Measurements from ENCODE around the gene SPACA4. TPM values are rescaled to one million over a fixed set of nuclear protein-coding genes. Genes with fewer than 3 reads are reported as not detected.

Gene SPACA4
- total and polyA plus RNA-seq, 9 of the 15 experiments (the other 6 are each of a cell fraction or from before 2014, with no cell fraction given) = not detected

- TF ChIP-seq MGA (IDR thresholded peaks at IDR 0.05) (peak; percentile 99), EGR1 (conservative IDR thresholded peaks at IDR 0.05) (no peak), ZNF140 (CRISPR knock-in tag; IDR thresholded peaks at IDR 0.05) (no peak), PTRF (tag; IDR thresholded peaks at IDR 0.05) (no peak), ZNF197 (CRISPR knock-in tag; IDR thresholded peaks at IDR 0.05; ENCODE audit: low read depth) (no peak), RBM22 (IDR thresholded peaks at IDR 0.05; ENCODE audit: low read depth, low read length, poor library complexity, severe bottlenecking) (no peak), PHB2 (IDR thresholded peaks at IDR 0.05; ENCODE audit: low read depth) (no peak), MAZ (CRISPR knock-in tag; conservative IDR thresholded peaks at IDR 0.05 in 1 of 2, IDR thresholded peaks at IDR 0.05 in 1 of 2) (peak; percentile 93 to 96), MBD1 (CRISPR knock-in tag; IDR thresholded peaks at IDR 0.05) (no peak), ELK1 (CRISPR knock-in tag; IDR thresholded peaks at IDR 0.05) (no peak), HCFC1 (IDR thresholded peaks at IDR 0.05; ENCODE audit: low read depth, low read length) (peak; percentile 60), BMI1 (IDR thresholded peaks at IDR 0.05; ENCODE audit: low read length) (no peak), ZKSCAN8 (CRISPR knock-in tag; IDR thresholded peaks at IDR 0.05) (no peak), ZBED1 (IDR thresholded peaks at IDR 0.05) (no peak)
Observed at GRCh38 chr19:48637449-48637947, 31.0 kb downstream of the SPACA4 start (continued).
